H1 (cell line): ENCODE data around the gene NEUROG1. TPM values are rescaled to one million over a fixed set of nuclear protein-coding genes. Genes with fewer than 3 reads are reported as not detected.

Experiments used
- CTCF ChIA-PET: fragments of 300-600 bp; sonication (Branson Sonifier 250); formaldehyde crosslinking; loops from one replicate; lab custom pipeline; 2021; ENCODE audit not compliant: partially characterized antibody; lab: Charles Lee
- POLR2A ChIA-PET: fragments of 300-600 bp; sonication (Branson Sonifier 250); formaldehyde crosslinking; loops from one replicate; lab custom pipeline; 2021; ENCODE audit warnings: inconsistent platforms; ENCODE audit not compliant: partially characterized antibody; lab: Charles Lee
- DNase-seq, 2 experiments: peaks; one replicate each; pipeline versions ENCODE4 v3.0.0 to v3.0.0-alpha.2; 2010 to 2022; ENCODE audit warnings: low spot score in 2 of 2, low read depth in 1 of 2, mixed read lengths in 1 of 2
- FAIRE-seq: peaks from 2 replicates; lab custom pipeline; 2011; peaks lifted over from hg19 to GRCh38; lab: Jason Lieb, UNC
- H2AFZ ChIP-seq: 2 replicates; pipeline ENCODE4 v1.8.1; 2012; ENCODE audit warnings: low read length, inconsistent platforms
- H2AK5ac ChIP-seq: 2 replicates; pipeline ENCODE4 v1.6.1; 2013; ENCODE audit warnings: low read depth, low read length
- H2BK120ac ChIP-seq: replicated peaks from 2 replicates; pipeline ENCODE3; 2013; ENCODE audit warnings: low read depth, low read length, inconsistent platforms
- H2BK12ac ChIP-seq: 2 replicates; pipeline ENCODE4 v1.6.1; 2013; ENCODE audit warnings: low read depth, low read length
- H2BK15ac ChIP-seq: 2 replicates; pipeline ENCODE4 v1.6.1; 2013; ENCODE audit warnings: low read length
- H2BK20ac ChIP-seq: 2 replicates; pipeline ENCODE4 v1.6.1; 2013; ENCODE audit warnings: low read length
- H2BK5ac ChIP-seq: 2 replicates; pipeline ENCODE4 v1.6.1; 2013; ENCODE audit warnings: low read depth, low read length
- H3K14ac ChIP-seq: 2 replicates; pipeline ENCODE4 v1.6.1; 2013; ENCODE audit warnings: inconsistent platforms; ENCODE audit not compliant: insufficient read length
- H3K18ac ChIP-seq: 2 replicates; pipeline ENCODE4 v1.6.1; 2013; ENCODE audit warnings: low read length; ENCODE audit errors: extremely low read depth
- H3K23ac ChIP-seq: 2 replicates; pipeline ENCODE4 v1.6.1; 2013; ENCODE audit warnings: inconsistent platforms; ENCODE audit not compliant: insufficient read length
- H3K23me2 ChIP-seq: 2 replicates; pipeline ENCODE4 v1.6.1; 2013; ENCODE audit warnings: low read depth, low read length
- H3K27ac ChIP-seq: 2 replicates; pipeline ENCODE4 v1.6.1; 2011; ENCODE audit warnings: low read depth, low read length, inconsistent platforms
- H3K27me3 ChIP-seq, 4 experiments: replicated peaks in 1 of 4; 1 replicate in 1 of 4; 2 replicates in 3 of 4; pipeline versions ENCODE4 v1.6.1 to v1.8.1; 2011 to 2013; ENCODE audit warnings: low read length in 3 of 4, mild to moderate bottlenecking in 3 of 4, inconsistent platforms in 2 of 4, mixed read lengths in 2 of 4, moderate library complexity in 1 of 4; ENCODE audit not compliant: control insufficient read depth in 3 of 4, insufficient read depth in 3 of 4; ENCODE audit errors: extremely low read depth in 1 of 4
- H3K36me3 ChIP-seq, 4 experiments: 2 replicates each; pipeline versions ENCODE4 v1.6.1 to v1.8.1; 2011 to 2013; ENCODE audit warnings: mild to moderate bottlenecking in 4 of 4, low read length in 3 of 4, moderate library complexity in 2 of 4, control low read depth in 1 of 4, inconsistent platforms in 1 of 4; ENCODE audit not compliant: insufficient read depth in 4 of 4, control insufficient read depth in 2 of 4
- H3K4ac ChIP-seq: replicated peaks from 2 replicates; pipeline ENCODE3; 2013; ENCODE audit warnings: low read length, low read depth, mixed read lengths, inconsistent platforms; ENCODE audit not compliant: insufficient read length
- H3K4me1 ChIP-seq, 4 experiments: replicated peaks in 1 of 4; 1 replicate in 1 of 4; 2 replicates in 3 of 4; pipeline versions ENCODE4 v1.6.1 to v1.8.1; 2011 to 2013; ENCODE audit warnings: low read length in 3 of 4, inconsistent platforms in 2 of 4, mixed read lengths in 1 of 4; ENCODE audit not compliant: insufficient read depth in 4 of 4, control insufficient read depth in 3 of 4
- H3K4me2 ChIP-seq, 2 experiments: 2 replicates each; pipeline versions ENCODE4 v1.6.1 to v1.8.1; 2011 to 2013; ENCODE audit warnings: low read depth in 2 of 2, low read length in 2 of 2, control low read depth in 1 of 2, inconsistent platforms in 1 of 2, mild to moderate bottlenecking in 1 of 2; ENCODE audit not compliant: insufficient read depth in 1 of 2
- H3K4me3 ChIP-seq, 4 experiments: fragments of 200-600, 300-600 bp in 1 of 4; sonication (generic), shearing (Covaris generic), sonication (Bioruptor Twin) in 1 of 4; 2 replicates each; pipeline versions ENCODE4 v1.5.1 to v1.8.1; 2011 to 2016; ENCODE audit warnings: low read length in 4 of 4, low read depth in 3 of 4, control low read depth in 2 of 4, inconsistent platforms in 2 of 4, mild to moderate bottlenecking in 2 of 4, mixed read lengths in 1 of 4, moderate library complexity in 1 of 4; ENCODE audit not compliant: insufficient read depth in 2 of 4; ENCODE audit errors: extremely low read depth in 1 of 4
- H3K56ac ChIP-seq: replicated peaks from 2 replicates; pipeline ENCODE3; 2013; ENCODE audit warnings: low read depth, mild to moderate bottlenecking, mixed read lengths, low read length, inconsistent platforms; ENCODE audit not compliant: insufficient read length
- H3K79me1 ChIP-seq: 2 replicates; pipeline ENCODE4 v1.6.1; 2013; ENCODE audit warnings: low read depth, low read length, control low read depth
- H3K79me2 ChIP-seq, 2 experiments: 2 replicates each; pipeline versions ENCODE4 v1.6.1 to v1.8.1; 2012 to 2013; ENCODE audit warnings: low read length in 2 of 2, mild to moderate bottlenecking in 2 of 2, inconsistent platforms in 1 of 2; ENCODE audit not compliant: insufficient read depth in 2 of 2, control insufficient read depth in 1 of 2
- H3K9ac ChIP-seq, 4 experiments: replicated peaks in 1 of 4; 1 replicate in 1 of 4; 2 replicates in 3 of 4; pipeline versions ENCODE4 v1.6.1 to v1.8.1; 2011 to 2013; ENCODE audit warnings: low read depth in 3 of 4, low read length in 3 of 4, control low read depth in 2 of 4, mild to moderate bottlenecking in 2 of 4, moderate library complexity in 2 of 4, inconsistent platforms in 1 of 4; ENCODE audit errors: extremely low read depth in 1 of 4
- H3K9me3 ChIP-seq, 2 experiments: 2 replicates each; pipeline versions ENCODE4 v1.6.1 to v1.8.1; 2012 to 2013; ENCODE audit warnings: mild to moderate bottlenecking in 2 of 2, moderate library complexity in 2 of 2, control low read depth in 1 of 2, inconsistent platforms in 1 of 2, low read depth in 1 of 2, low read length in 1 of 2, mixed read lengths in 1 of 2; ENCODE audit not compliant: insufficient read depth in 2 of 2
- H4K20me1 ChIP-seq, 2 experiments: replicated peaks in 1 of 2; 2 replicates each; pipeline versions ENCODE3 to v1.8.1; 2011 to 2013; ENCODE audit warnings: inconsistent platforms in 2 of 2, low read length in 2 of 2, mild to moderate bottlenecking in 1 of 2; ENCODE audit not compliant: insufficient read depth in 2 of 2, control insufficient read depth in 1 of 2
- H4K5ac ChIP-seq: 2 replicates; pipeline ENCODE4 v1.6.1; 2013; ENCODE audit warnings: low read length, low read depth, mixed read lengths, inconsistent platforms; ENCODE audit not compliant: insufficient read length
- H4K8ac ChIP-seq: 2 replicates; pipeline ENCODE4 v1.8.0; 2013; ENCODE audit warnings: mild to moderate bottlenecking, moderate library complexity, low read length, inconsistent platforms; ENCODE audit not compliant: insufficient read depth; ENCODE audit errors: extremely low read depth
- H4K91ac ChIP-seq: replicated peaks from 2 replicates; pipeline ENCODE3; 2013; ENCODE audit warnings: low read length, mixed read lengths, inconsistent platforms; ENCODE audit not compliant: insufficient read length
- NANOG ChIP-seq: IDR thresholded peaks from 2 replicates; pipeline ENCODE4 v1.6.1; 2011; ENCODE audit warnings: low read length, low read depth, mild to moderate bottlenecking, inconsistent platforms; ENCODE audit not compliant: insufficient read depth, poor library complexity, severe bottlenecking
- RNF2 ChIP-seq: fragments of 200-900, 300-1000 bp; sonication (generic); IDR thresholded peaks from 2 replicates; pipeline ENCODE4 v1.7.1; 2016; ENCODE audit warnings: borderline replicate concordance, low read depth, mild to moderate bottlenecking, antibody characterized with exemption, low read length; ENCODE audit not compliant: poor library complexity, severe bottlenecking; ENCODE audit errors: missing control alignments
- YY1 ChIP-seq: IDR thresholded peaks from 2 replicates; pipeline ENCODE4 v1.6.1; 2011; ENCODE audit warnings: low read depth, mild to moderate bottlenecking, low read length
- WGBS, 2 experiments: shearing (Covaris generic) in 1 of 2; methylation state at CpG; one replicate each; pipeline versions ENCODE4 v1.1.6 to v1.1.7; 2013 to 2015; ENCODE audit warnings: low lambda C conversion rate in 2 of 2, mixed read lengths in 2 of 2, inconsistent platforms in 1 of 2, low coverage in 1 of 2, missing lambda C conversion rate in 1 of 2; ENCODE audit not compliant: insufficient replicate concordance in 2 of 2, insufficient coverage in 1 of 2, insufficient read length in 1 of 2; ENCODE audit errors: extremely low coverage in 1 of 2, missing lambda C conversion rate in 1 of 2; 5-methylcytosine and 5-hydroxymethylcytosine counted together
- long read RNA-seq, 2 experiments: library from RNA in 1 of 2; library from capped mRNA in 1 of 2; stranded (forward); transcript quantifications; one replicate each; pipeline ENCODE4 v2.0.0, GENCODE V29; 2021; ENCODE audit warnings: inconsistent platforms in 1 of 2
- polyA minus RNA-seq, 3 experiments: library from RNA; depleted of rRNA, polyadenylated mRNA; stranded (reverse); fragments of >200 nt; gene quantifications; 1 replicate in 2 of 3; 2 replicates in 1 of 3; pipeline ENCODE4 v1.2.3, GENCODE V29; 2011
- polyA plus RNA-seq, 7 experiments: library from polyadenylated mRNA; depleted of rRNA in 3 of 7; stranded (reverse) in 5 of 7; unstranded in 2 of 7; fragments of >200 nt in 5 of 7; fragments of 200-250 nt in 2 of 7; gene quantifications; 1 replicate in 5 of 7; 2 replicates in 1 of 7; 4 replicates in 1 of 7; pipeline versions ENCODE4 v1.2.1 to v1.2.3, GENCODE V29; 2011 to 2013; ENCODE audit warnings: missing spikeins in 2 of 7, mixed read lengths in 2 of 7
- total RNA-seq: library from RNA; stranded (reverse); fragmentation: NEBNext Ultra II Directional; extraction: Animal tissue kit (Norgen Biotek cat#: 25700); gene quantifications from 2 replicates; pipeline ENCODE4 v1.2.1, GENCODE V29; 2021
- TF ChIP-seq, protein P1 (sequence below): IDR thresholded peaks from 2 replicates; pipeline ENCODE4 v1.6.1; 2012; ENCODE audit warnings: low read length, inconsistent platforms

The NEUROG1 gene
- total RNA-seq (not detected in 2 replicates), polyA plus RNA-seq (2011; rRNA removed) (not detected in 2 replicates), polyA minus RNA-seq (2011; rRNA and poly(A)+ RNA removed) (0.09 TPM in 1 of 2 replicates, not detected in the other)
- not detected for polyA plus RNA-seq (2011; cell fraction: cytosol; rRNA removed)
- polyA plus RNA-seq (2011; cell fraction: nucleus; rRNA removed): 0.06 TPM
- not detected in 4 replicates for polyA plus RNA-seq (2012, experiment 1 of 2)
- not detected for polyA plus RNA-seq (2012, experiment 2 of 2)
- 0.02 TPM for polyA plus RNA-seq (2013, experiment 1 of 2)
- polyA plus RNA-seq (2013, experiment 2 of 2): not detected
- polyA minus RNA-seq (2011; cell fraction: cytosol; rRNA and poly(A)+ RNA removed): not detected
- not detected for polyA minus RNA-seq (2011; cell fraction: nucleus; rRNA and poly(A)+ RNA removed)
- long read RNA-seq, experiment 1: 0 reads
- long read RNA-seq, experiment 2: 0 reads

GRCh38 chr5:135535820-135536801 is at the start of gene NEUROG1:
Gene NEUROG1, minus strand, starts transcription at chr5:135535964. Its CDS starts 274 bp downstream, at chr5:135535690.
- H3K36me3 ChIP-seq: peaks cover 0 to 11% (median 0%) of the 10 kb centered on the region in 4 experiments; a peak in 2 of 8 replicates
- FAIRE-seq (no peak), DNase-seq (peak in 1 of 2 experiments; percentile 87)
- 3% methylated on average over 51 of the region's 74 CpGs; no CpG with 5 or more reads in 1 of the 2 experiments for WGBS, 2 experiments
- H4K20me1 ChIP-seq: peaks cover 21 to 31% of the 10 kb centered on the region in 2 experiments
- H3K56ac ChIP-seq: no peak within 1 kb of the TSS
- H3K9me3 ChIP-seq: peaks cover 9 to 15% of the 10 kb centered on the region in 2 experiments
- H3K27me3 ChIP-seq: peaks cover 96 to 100% (median 98%) of the 10 kb centered on the region in 4 experiments
- H2AFZ ChIP-seq: 0 out of 2 replicates have a peak within 1 kb of the TSS, but pooled peaks have one; percentile 8
- H3K27ac ChIP-seq: no peak within 1 kb of the TSS
- H3K9ac ChIP-seq: no peak within 1 kb of the TSS
- H3K4me1 ChIP-seq: peaks cover 0 to 12% (median 11%) of the 10 kb centered on the region in 4 experiments; a peak in 6 of 7 replicates
- H4K5ac ChIP-seq: no peak within 1 kb of the TSS
- H2BK5ac ChIP-seq: no peak within 1 kb of the TSS; the same call in 1 of the 2 replicates
- H3K79me1 ChIP-seq: no peaks in the 10 kb centered on the region
- H3K18ac ChIP-seq: peak within 1 kb of the TSS; percentile 68; the same call in 1 of the 2 replicates
- no peak within 1 kb of the TSS for H3K23ac ChIP-seq
- no peak within 1 kb of the TSS for H3K14ac ChIP-seq
- H3K23me2 ChIP-seq: peaks cover 10% of the 10 kb centered on the region; the same call in 1 of the 2 replicates
- H2BK15ac ChIP-seq: peak within 1 kb of the TSS; percentile 29; the same call in 1 of the 2 replicates
- CTCF ChIA-PET: interaction anchor here (0.6 to 7.0 kb wide), 7 partner anchors 16 to 297 kb away, joined by 3 to 77 read pairs (median 16); no protein-coding TSS in a partner anchor
- H2BK20ac ChIP-seq: peak within 1 kb of the TSS; percentile 80; the same call in 1 of the 2 replicates
- H4K8ac ChIP-seq: peak within 1 kb of the TSS; percentile 73
- H4K91ac ChIP-seq: no peak within 1 kb of the TSS
- peak within 1 kb of the TSS; percentile 94; the same call in 1 of the 2 replicates for H2BK12ac ChIP-seq
- POLR2A ChIA-PET: interaction anchor here (2.6 kb wide), 1 partner anchor 45 kb away, joined by 15 read pairs; no protein-coding TSS in a partner anchor
- no peak within 1 kb of the TSS for H2AK5ac ChIP-seq
- no peak within 1 kb of the TSS for H2BK120ac ChIP-seq
- H3K4me2 ChIP-seq: peak within 1 kb of the TSS; percentile 72 to 74
- H3K4me3 ChIP-seq: peak within 1 kb of the TSS; percentile 19 to 51 (median 28); a peak in 7 of 8 replicates
- no peaks in the 10 kb centered on the region for H3K79me2 ChIP-seq
- peak within 1 kb of the TSS; percentile 27 for H3K4ac ChIP-seq
- TF ChIP-seq YY1 (0 out of 2 replicates have a peak, but pooled peaks have one; percentile 50), RNF2 (peak; percentile 3), NANOG (peak; percentile 70)
- TF ChIP-seq, protein P1, sequence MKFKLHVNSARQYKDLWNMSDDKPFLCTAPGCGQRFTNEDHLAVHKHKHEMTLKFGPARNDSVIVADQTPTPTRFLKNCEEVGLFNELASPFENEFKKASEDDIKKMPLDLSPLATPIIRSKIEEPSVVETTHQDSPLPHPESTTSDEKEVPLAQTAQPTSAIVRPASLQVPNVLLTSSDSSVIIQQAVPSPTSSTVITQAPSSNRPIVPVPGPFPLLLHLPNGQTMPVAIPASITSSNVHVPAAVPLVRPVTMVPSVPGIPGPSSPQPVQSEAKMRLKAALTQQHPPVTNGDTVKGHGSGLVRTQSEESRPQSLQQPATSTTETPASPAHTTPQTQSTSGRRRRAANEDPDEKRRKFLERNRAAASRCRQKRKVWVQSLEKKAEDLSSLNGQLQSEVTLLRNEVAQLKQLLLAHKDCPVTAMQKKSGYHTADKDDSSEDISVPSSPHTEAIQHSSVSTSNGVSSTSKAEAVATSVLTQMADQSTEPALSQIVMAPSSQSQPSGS: no peak
